Kidney epithelial cell (primary cell): ENCODE measurements around the gene CLASRP. TPM values are rescaled to one million over a fixed set of nuclear protein-coding genes. Genes with fewer than 3 reads are reported as not detected.

Source experiments
- DNase-seq: peaks from one replicate; pipeline ENCODE4 v3.0.0-alpha.2; 2010; ENCODE audit warnings: low read depth
- H3K27me3 ChIP-seq: 2 replicates; pipeline ENCODE4 v1.6.0; 2011; ENCODE audit warnings: low read length; ENCODE audit not compliant: control insufficient read depth, insufficient read depth
- H3K36me3 ChIP-seq: 2 replicates; pipeline ENCODE4 v1.5.1; 2011; ENCODE audit warnings: low read length; ENCODE audit not compliant: control insufficient read depth, insufficient read depth
- H3K4me3 ChIP-seq: 2 replicates; pipeline ENCODE4 v1.5.1; 2011; ENCODE audit warnings: low read depth, mild to moderate bottlenecking, control low read depth, low read length
- CTCF ChIP-seq: IDR thresholded peaks from 2 replicates; pipeline ENCODE4 v1.5.1; 2011; ENCODE audit warnings: mild to moderate bottlenecking, moderate library complexity, low read length, control low read depth, inconsistent platforms; ENCODE audit not compliant: insufficient read depth, poor library complexity, severe bottlenecking
- total RNA-seq: library from RNA; depleted of rRNA; stranded (reverse); fragments of >200 nt; gene quantifications from 2 replicates; pipeline ENCODE4 v1.2.3, GENCODE V29; 2015

The CLASRP gene
- total RNA-seq, 1 donor from 2014 or later = 65.7 TPM

- TF ChIP-seq CTCF = peak; percentile 74
- no peaks in the 10 kb centered on the region for H3K36me3 ChIP-seq
- H3K4me3 ChIP-seq = no peak overlapping the region
- no peaks in the 10 kb centered on the region for H3K27me3 ChIP-seq
- no peak for DNase-seq
Measured at GRCh38 chr19:45016388-45017314, 22.2 kb upstream of the CLASRP start.

GRCh38 chr19:45019187-45019586, 19.7 kb upstream of the CLASRP start:
- no peaks in the 10 kb centered on the region for H3K36me3 ChIP-seq
- TF ChIP-seq CTCF = no peak
- no peak overlapping the region for H3K4me3 ChIP-seq
- DNase-seq = no peak
- H3K27me3 ChIP-seq = no peaks in the 10 kb centered on the region

- DNase-seq = no peak
- Histone ChIP-seq H3K36me3 (no peaks in the 10 kb centered on the region), H3K4me3 (no peak overlapping the region), H3K27me3 (no peaks in the 10 kb centered on the region)
- no peak for TF ChIP-seq CTCF
Measured at GRCh38 chr19:45020071-45020470, 18.8 kb upstream of the CLASRP start.

- H3K4me3 ChIP-seq = no peak overlapping the region
- H3K27me3 ChIP-seq = no peaks in the 10 kb centered on the region
- no peak for TF ChIP-seq CTCF
- no peaks in the 10 kb centered on the region for H3K36me3 ChIP-seq
- DNase-seq = no peak
Measured at GRCh38 chr19:45021971-45022370, 16.9 kb upstream of the CLASRP start.

GRCh38 chr19:45023048-45023447, 15.8 kb upstream of the CLASRP start:
- no peaks in the 10 kb centered on the region for H3K27me3 ChIP-seq
- H3K4me3 ChIP-seq = no peak overlapping the region
- no peak for DNase-seq
- no peaks in the 10 kb centered on the region for H3K36me3 ChIP-seq
- no peak for TF ChIP-seq CTCF

GRCh38 chr19:45025264-45025663, 13.6 kb upstream of the CLASRP start:
- no peaks in the 10 kb centered on the region for H3K27me3 ChIP-seq
- DNase-seq = no peak
- TF ChIP-seq CTCF = no peak
- no peak overlapping the region for H3K4me3 ChIP-seq
- H3K36me3 ChIP-seq = no peaks in the 10 kb centered on the region
